CD4-positive, alpha-beta T cell treated with Interleukin-15 for 4 hours (primary cell): ENCODE data around the gene PRPF6.

Source experiments
- DNase-seq: peaks from one replicate; pipeline ENCODE4 v3.0.0-alpha.2; 2020; ENCODE audit warnings: low spot score

Gene PRPF6

DNA sequence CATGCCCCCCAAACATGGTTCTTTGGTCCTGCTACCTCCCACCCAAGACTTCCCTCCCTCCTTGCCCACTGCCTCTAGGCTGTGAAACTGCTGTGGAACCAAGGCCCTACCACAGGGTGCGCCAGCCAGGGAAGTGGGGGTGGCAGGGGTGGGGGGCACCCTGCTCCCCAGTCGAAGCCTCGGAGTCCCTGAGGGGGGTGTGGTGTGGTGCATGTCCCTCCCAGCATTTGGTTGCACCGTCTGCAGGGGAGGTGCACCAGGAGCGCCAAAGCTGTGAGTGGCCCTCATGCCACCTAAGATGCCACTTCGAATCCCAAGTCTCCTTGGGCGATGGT lies 96.6 kb downstream of the PRPF6 start:
- no peak for DNase-seq

DNA sequence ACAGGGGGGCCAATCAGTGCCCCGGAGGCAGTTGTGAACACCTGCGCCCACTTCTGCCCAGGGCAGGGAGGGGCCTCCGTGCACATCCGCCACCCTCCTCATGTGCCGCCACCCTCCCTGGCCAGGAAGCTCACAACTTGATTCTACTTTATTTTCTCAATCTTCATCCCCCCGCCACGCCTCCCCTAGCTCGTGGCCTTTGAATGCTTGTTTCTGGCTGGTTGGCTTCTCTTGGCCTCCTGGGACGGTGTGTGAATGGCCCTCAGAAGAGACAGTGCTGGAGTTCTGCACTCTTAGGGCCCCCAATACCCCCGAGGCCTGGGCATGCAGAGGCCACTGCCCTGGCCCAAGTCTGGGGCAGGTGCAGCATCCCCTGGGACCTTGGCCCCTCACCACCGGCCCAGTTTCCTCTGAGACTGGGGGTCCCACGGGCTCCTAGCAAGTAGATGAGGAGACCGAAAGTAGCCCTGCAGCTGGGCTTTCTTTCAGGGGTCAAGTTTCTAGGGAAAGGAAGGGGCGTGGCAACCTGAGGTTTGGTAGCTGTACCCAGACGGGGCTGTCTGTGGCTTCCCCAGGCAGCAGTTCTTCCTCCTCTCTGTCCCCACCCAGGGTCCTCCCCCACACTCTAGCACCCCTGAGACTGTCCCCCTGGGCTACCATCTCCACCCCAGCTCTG lies 97.1 kb downstream of the PRPF6 start:
- DNase-seq: peak; percentile 60

DNA sequence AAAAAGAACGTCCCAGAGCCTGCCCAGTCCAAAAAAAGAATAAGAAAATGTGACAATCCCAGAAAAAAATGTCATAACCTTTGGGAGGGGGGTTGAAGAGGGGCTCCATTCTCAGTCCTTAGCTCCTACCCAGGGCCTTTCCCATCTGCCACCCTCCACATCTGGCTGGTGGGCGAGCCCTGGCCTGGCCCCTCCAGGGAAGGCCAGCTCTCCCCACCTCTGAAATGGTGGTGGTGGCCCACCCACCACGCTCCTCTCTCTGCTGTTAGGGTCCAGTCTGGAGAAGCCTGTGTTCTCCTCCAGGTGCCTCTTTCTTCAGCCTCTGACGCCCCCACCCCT lies 98.0 kb downstream of the PRPF6 start:
- DNase-seq: no peak

DNA sequence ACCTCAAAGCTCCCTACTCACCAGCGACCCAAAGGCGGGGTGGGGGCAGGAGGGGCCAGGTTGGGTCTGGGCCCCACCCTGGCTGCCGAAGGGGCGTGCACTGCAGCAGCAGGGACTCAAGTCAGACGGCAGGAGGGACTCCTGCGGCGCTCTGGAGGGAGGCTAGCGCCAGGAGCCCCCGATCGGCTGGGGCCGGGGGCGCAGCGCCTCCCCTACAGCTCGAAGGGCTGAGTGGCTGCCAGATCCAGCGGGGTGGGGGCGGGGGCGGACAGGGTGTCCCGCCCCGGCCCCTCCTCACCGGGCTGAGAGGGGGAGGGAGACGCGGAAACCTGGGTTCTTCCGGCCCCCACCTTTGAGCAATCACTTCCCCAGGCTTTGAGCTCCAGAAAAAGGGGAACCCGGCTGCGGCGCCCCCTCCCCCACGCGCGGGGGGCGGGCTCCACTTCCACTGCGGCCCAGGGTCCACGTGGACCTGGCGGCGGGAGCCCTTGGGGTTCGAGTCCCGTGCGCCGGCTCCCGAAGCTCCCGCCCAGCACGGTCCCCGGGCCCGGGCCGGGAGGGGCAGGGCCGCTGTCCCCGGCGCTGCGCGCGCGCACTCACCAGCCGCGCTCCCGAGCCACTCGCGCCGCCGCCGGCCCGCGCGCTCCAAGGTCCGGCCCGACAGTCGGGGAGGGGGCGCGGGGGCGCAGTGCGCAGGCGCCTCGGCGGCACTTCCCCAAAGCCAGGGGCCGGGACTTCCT lies 98.5 kb downstream of the PRPF6 start, which contains the start of gene RGS19:
TSS of gene RGS19 (minus strand) at position 246 of the 740 bp plus-strand sequence. CDS start 2,632 bp downstream, outside the sequence.
- peak; percentile 66 for DNase-seq

DNA sequence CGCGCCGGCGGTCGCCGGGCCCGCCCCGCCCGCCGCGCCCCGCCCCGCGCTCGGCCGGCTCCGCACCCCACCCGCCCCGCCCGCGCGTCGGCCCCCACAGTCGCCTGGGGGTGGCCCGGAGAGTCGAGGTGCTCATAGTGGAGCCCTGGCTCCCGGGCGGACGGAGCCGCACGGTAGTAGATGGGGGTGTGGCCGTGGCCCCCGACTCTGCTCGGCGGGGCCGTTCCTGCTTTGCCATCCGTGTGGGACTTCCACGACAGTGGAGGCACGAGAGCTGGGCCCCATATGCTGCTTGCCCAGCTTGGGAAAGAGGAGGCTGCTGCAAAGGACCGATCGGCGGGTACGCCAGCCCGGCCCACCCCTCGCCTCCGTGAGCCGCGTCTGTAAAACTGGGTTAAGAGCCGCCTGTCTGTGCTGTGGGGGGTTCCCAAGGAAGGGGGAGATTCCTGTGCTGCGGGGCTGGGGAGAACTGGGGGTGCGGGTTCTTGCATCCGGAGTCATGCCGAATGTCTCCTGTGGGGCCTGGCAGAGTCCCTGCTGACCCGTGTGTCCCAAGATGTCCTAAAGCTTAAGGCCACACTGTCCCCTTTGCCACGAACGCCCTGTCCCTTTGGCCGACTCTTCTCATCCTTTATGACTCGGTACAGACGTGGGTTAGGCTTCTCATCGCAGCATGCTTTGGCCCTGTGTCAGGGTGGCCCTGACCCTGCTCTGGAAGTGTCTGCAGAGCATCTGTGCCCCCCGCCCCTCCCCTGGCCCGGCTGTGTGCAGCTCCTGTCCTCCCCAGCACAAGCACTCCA lies 99.3 kb downstream of the PRPF6 start, which contains the start of gene OPRL1:
TSS of gene OPRL1 (plus strand) at position 70 of the 800 bp plus-strand sequence. CDS start 12,639 bp downstream, outside the sequence.
- no peak for DNase-seq

DNA sequence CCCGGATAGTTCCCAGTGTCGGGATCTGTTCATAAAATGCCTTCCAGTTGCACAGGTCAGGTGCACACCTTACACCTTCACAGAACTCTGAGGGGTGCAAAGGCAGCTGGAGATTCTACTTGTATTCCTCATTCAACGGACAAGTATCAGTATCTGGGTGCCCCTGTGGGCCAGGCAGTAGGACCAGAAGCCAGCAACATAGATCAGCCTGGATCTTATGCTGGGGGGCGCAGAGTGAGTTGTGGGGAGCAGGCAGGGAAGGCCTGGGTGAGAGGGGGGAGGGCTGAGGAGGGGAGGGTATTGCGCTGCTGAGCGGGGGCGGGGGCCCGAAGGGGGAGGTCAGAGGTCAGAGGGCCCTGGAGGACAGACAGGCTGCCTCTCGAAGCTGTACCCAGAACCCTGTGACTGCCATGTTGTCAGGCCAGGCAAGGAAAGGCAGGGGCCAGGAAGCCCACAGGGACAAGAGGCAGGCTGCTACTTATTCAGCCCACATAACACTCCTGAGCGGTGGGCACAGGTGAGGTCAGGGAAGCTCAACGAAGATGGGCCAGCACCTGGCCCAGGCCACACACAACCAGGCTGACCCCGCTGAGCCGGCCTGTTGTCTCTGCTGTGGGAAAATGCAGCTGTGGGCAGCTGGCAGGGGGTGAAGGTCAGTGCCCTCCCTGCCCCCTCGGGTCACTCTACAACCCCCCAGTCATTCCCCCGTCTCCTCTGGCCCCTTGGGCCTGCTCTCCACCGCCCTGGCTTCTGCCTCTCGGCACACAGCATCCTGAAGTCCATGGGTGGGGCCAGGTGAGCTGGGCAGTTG lies 100.1 kb downstream of the PRPF6 start:
- no peak for DNase-seq

DNA sequence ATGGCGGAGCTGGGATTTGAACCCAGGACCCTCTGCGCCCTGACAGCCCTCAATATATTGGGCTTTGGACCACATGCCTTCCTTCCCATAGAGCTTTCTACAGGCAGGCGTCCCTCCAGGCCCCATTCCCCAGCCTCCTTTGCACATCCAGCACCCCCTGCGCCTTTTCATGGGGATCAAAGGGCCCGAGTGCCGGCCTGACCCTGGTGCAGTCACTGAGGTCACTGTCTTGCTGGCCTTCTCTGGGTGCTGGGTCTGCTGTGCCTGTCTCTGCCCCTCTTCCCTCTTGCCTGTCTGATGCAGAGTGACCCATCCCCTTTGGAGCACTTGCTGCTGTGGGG lies 100.7 kb downstream of the PRPF6 start:
- DNase-seq: no peak

DNA sequence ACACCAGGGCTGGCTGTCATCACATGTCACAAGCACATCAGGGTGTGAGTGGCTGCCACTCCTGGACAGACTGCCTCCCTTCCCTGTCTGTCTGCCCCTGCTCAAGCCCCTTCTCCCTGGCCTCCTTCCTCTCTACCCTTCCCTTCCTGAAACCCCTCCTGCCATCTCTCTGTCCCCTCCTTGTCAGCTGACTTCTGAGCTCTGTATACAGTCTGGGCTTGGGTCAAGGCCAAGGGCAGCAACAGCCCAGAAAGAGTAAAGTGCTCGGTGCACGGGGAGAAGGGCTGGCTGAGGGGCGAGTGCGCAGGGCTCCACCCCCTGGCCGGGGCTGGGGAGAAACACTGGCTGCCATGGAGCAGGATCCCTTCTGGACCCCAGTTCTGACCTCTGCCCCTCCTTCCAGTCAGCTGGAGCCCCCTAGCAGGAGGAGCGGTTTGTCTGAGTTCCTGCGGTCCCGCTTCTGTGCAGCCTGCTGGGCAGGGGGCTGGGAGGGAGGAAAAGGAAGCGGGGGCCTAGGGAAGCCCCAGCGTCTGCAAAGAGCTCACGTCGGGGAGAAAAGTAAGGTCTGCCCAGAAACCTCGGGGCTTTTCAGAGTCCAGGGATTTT lies 101.3 kb downstream of the PRPF6 start:
- DNase-seq: no peak
